Measurements from ENCODE around the gene MDP1.

Gene MDP1

DNA sequence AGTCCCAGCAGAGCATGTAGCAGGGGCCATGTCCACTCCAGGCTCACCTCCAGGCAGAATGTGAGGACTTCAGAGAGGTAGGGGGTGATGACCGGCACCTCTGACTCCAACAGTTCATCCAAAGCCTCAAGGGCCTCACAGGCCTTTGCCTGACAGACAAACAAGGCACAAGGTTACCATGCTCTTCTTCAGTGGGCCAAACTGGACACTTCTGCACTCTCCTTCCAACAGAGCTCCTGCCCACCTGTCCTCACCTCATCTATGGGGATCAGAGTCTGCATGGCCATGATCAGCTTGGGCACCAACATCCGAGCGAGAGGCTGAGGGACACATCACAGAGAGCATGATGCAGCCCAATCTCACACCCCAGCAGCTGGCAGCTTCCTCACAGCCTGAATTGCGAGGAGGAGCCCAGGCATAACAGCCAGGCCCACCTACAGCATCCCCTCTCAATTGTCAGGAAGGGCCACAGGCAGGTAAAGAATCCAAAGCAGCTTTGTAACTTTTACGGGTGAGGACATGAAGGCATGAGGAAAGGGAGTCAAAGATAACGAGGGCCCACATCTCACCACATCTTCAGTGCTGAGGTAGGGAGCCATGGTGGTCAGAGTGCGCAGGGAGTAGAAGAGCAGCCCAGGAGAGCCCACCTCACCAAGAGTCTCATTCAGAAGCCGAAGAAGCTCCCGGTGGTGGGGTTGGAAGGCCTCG, 28.9 kb downstream of the MDP1 start:
- no peak overlapping the region for H3K4me3 ChIP-seq (ENCODE audit: low read depth, low read length)
- TF ChIP-seq, protein P1, sequence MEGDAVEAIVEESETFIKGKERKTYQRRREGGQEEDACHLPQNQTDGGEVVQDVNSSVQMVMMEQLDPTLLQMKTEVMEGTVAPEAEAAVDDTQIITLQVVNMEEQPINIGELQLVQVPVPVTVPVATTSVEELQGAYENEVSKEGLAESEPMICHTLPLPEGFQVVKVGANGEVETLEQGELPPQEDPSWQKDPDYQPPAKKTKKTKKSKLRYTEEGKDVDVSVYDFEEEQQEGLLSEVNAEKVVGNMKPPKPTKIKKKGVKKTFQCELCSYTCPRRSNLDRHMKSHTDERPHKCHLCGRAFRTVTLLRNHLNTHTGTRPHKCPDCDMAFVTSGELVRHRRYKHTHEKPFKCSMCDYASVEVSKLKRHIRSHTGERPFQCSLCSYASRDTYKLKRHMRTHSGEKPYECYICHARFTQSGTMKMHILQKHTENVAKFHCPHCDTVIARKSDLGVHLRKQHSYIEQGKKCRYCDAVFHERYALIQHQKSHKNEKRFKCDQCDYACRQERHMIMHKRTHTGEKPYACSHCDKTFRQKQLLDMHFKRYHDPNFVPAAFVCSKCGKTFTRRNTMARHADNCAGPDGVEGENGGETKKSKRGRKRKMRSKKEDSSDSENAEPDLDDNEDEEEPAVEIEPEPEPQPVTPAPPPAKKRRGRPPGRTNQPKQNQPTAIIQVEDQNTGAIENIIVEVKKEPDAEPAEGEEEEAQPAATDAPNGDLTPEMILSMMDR (IDR thresholded peaks at IDR 0.05; ENCODE audit: borderline replicate concordance, insufficient read depth, low read depth, low read length), result no peak

GRCh38 chr14:24185741-24186140, 30.1 kb downstream of the MDP1 start:
- no peak overlapping the region for H3K4me3 ChIP-seq (ENCODE audit: low read depth, low read length)
- TF ChIP-seq, protein P1 (IDR thresholded peaks at IDR 0.05; ENCODE audit: borderline replicate concordance, insufficient read depth, low read depth, low read length), result no peak

DNA sequence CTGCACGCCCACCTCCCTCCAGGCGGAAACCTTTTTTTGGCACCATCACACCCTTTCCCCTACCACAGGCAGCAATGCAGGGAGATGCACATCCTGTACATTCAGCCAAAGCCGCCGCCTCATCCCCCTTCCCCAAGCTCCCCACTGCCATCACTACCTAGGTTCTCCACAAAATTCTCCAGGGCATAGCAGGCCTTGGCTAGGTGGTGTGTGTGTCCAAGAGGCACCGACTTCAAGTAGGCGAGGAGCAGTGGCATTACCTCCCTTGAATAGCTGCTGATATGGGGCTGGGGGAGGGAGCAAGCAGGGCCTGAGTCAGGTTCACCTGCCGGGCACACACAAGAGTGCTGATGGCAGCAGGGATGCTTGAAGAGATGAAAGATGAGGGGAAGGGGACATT, 30.8 kb downstream of the MDP1 start:
- no peak overlapping the region for H3K4me3 ChIP-seq (ENCODE audit: low read depth, low read length)
- TF ChIP-seq, protein P1 (IDR thresholded peaks at IDR 0.05; ENCODE audit: borderline replicate concordance, insufficient read depth, low read depth, low read length), result no peak

DNA sequence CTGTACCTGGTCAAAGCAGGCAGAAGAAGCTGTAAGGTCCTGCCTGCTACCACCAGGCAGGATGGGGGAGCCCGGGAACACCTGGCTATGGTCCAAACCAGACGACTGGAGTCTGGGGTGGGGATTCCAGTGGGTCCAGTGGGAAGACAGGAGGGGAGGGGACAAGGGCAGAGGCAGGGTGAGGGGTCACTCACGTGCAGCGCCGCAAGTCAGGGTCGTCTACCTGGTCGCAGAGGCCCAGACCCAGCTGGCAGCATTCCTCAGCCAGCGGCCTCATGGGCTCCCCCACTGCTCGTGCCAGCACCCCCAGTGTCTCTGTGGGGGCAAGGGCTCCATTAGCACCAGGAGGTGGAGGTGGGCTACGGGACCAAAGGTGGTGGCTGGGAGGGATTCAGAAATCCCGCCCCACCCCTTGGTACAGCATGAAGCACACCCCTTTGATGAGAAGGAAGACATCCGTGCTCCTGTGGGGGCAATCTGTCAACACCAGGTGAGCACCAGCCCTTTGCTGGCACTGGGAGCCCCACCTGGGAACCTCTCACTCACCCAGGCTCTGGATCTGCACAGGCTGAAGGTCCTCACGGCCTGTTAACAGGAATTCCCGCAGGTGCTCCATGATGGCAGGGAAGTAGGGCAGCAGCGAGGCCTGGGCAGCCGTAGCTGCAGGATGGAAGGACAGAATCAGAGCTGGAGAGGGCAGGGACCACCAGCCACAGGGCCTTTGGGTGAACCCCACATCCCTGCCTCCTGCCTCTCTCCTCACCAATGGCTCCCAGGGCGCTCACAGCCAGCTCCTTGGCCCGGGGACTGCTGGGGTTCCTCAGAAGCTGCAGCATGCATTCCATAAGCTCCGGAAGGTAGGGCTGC, 31.5 kb downstream of the MDP1 start:
- no peak overlapping the region for H3K4me3 ChIP-seq (ENCODE audit: low read depth, low read length)
- TF ChIP-seq, protein P1 (IDR thresholded peaks at IDR 0.05; ENCODE audit: borderline replicate concordance, insufficient read depth, low read depth, low read length), result no peak

GRCh38 chr14:24183014-24183481, 32.8 kb downstream of the MDP1 start:
- TF ChIP-seq, protein P1 (IDR thresholded peaks at IDR 0.05; ENCODE audit: borderline replicate concordance, insufficient read depth, low read depth, low read length), result no peak
- no peak overlapping the region for H3K4me3 ChIP-seq (ENCODE audit: low read depth, low read length)

DNA sequence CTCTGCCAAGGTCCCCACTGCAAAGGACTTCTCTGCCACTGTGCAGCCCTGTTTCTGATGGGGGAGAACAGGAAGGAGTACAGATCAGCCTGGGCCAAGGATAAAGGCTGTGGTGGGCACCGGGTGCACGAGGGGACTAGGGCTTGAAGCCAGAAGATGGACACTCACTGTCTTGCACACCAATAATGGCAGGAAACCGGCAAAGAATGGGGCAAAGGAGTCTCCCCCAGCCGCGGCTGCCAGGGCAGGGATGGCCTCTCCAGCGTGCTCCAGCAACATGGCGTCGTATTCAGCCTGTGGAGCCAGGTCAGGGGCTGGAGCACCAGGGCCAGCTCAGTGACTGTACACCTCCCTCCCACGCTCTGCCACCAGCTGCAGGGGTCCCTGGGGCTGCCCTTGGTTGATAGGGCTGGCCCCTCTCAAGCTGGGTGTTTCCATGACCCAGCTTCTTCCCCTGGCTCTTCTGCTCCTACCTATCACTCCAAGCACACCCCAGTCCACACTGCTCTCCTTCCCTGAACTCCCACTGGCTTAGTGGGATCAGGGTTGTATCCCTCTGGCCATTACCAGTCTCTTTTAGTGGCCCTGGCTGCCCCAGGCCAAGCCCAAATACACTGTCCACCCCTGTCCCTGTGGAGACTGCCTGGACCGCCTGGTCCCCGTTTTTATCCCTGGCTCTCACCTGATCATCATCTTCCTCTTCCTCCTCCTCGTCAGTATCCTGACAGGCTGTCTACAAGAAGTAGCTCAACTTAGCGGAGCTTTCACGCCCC, 33.6 kb downstream of the MDP1 start:
- H3K4me3 ChIP-seq (ENCODE audit: low read depth, low read length), result no peak overlapping the region
- TF ChIP-seq, protein P1 (IDR thresholded peaks at IDR 0.05; ENCODE audit: borderline replicate concordance, insufficient read depth, low read depth, low read length), result no peak
